HG03045 (cell line): ENCODE results near the gene NKX1-2.

Source experiments
- ATAC-seq: cut with Tn5 transposase; IDR thresholded peaks from one replicate; pipeline ENCODE4 v1.9.1; 2021; ENCODE audit warnings: mild to moderate bottlenecking, moderate library complexity; ENCODE audit not compliant: unreplicated experiment

The NKX1-2 gene

GRCh38 chr10:124476043-124476725 lies 26.3 kb upstream of the NKX1-2 start:
- no peak for ATAC-seq

- ATAC-seq = no peak
Observed at GRCh38 chr10:124474514-124475070, 24.8 kb upstream of the NKX1-2 start.

GRCh38 chr10:124473070-124473469 lies 23.2 kb upstream of the NKX1-2 start:
- no peak for ATAC-seq

- ATAC-seq = no peak
Observed at GRCh38 chr10:124472071-124472470, 22.2 kb upstream of the NKX1-2 start.

- ATAC-seq = no peak
Observed at GRCh38 chr10:124470544-124471434, 21.0 kb upstream of the NKX1-2 start.

GRCh38 chr10:124469956-124470484 lies 20.2 kb upstream of the NKX1-2 start:
- no peak for ATAC-seq

- no peak for ATAC-seq
Observed at GRCh38 chr10:124468624-124469023, 18.8 kb upstream of the NKX1-2 start.

- no peak for ATAC-seq
Observed at GRCh38 chr10:124467165-124467564, 17.3 kb upstream of the NKX1-2 start.

- no peak for ATAC-seq
Observed at GRCh38 chr10:124465777-124466488, 16.1 kb upstream of the NKX1-2 start.

GRCh38 chr10:124465003-124465776 lies 15.4 kb upstream of the NKX1-2 start:
- no peak for ATAC-seq

- ATAC-seq = no peak
Observed at GRCh38 chr10:124464028-124464965, 14.5 kb upstream of the NKX1-2 start.

GRCh38 chr10:124462348-124462695 lies 12.5 kb upstream of the NKX1-2 start:
- no peak for ATAC-seq

- peak; percentile 95 for ATAC-seq
Observed at GRCh38 chr10:124461642-124462347, 12.0 kb upstream of the NKX1-2 start, which contains the start of gene LHPP. TSS of gene LHPP (plus strand) at chr10:124461823. CDS start at chr10:124461863, 40 bp downstream.

- no peak for ATAC-seq
Observed at GRCh38 chr10:124460144-124460543, 10.3 kb upstream of the NKX1-2 start.

GRCh38 chr10:124459395-124459794 lies 9.6 kb upstream of the NKX1-2 start:
- ATAC-seq = no peak

GRCh38 chr10:124458889-124459288 lies 9.1 kb upstream of the NKX1-2 start:
- no peak for ATAC-seq

- ATAC-seq = no peak
Observed at GRCh38 chr10:124458473-124458872, 8.6 kb upstream of the NKX1-2 start.

- ATAC-seq = no peak
Observed at GRCh38 chr10:124455441-124455840, 5.6 kb upstream of the NKX1-2 start.
